ENCODE measurements around the gene GIMAP2. TPM values are rescaled to one million over a fixed set of nuclear protein-coding genes. Genes with fewer than 3 reads are reported as not detected.

The GIMAP2 gene
- total and polyA plus RNA-seq, 9 of the 15 experiments (the other 6 are each of a cell fraction or from before 2014, with no cell fraction given): 0.37 to 1.8 (median 1.2) TPM

- H3K4me3 ChIP-seq: no peak overlapping the region
- H3K9ac ChIP-seq (ENCODE audit: insufficient read depth in 1 of 2, low read depth in 2 of 2, low read length in 2 of 2): no peak overlapping the region
- no peak for TF ChIP-seq E2F5 (CRISPR knock-in tag; IDR thresholded peaks at IDR 0.05)
- no peak for TF ChIP-seq ARID1B (IDR thresholded peaks at IDR 0.05)
- no peak for TF ChIP-seq PPARD (CRISPR knock-in tag; IDR thresholded peaks at IDR 0.05)
- no peak for TF ChIP-seq KAT7 (CRISPR knock-in tag; IDR thresholded peaks at IDR 0.05; ENCODE audit: borderline replicate concordance)
- no peak for TF ChIP-seq ZNF551 (CRISPR knock-in tag; IDR thresholded peaks at IDR 0.05)
- TF ChIP-seq STAT6 (CRISPR knock-in tag; IDR thresholded peaks at IDR 0.05): no peak
- TF ChIP-seq ZBTB5 (IDR thresholded peaks at IDR 0.05): no peak
- TF ChIP-seq ATF3 (IDR thresholded peaks at IDR 0.05): no peak
- TF ChIP-seq ATF3 (CRISPR knock-in tag; conservative IDR thresholded peaks at IDR 0.05): no peak
- no peak for TF ChIP-seq ZNF518B (CRISPR knock-in tag; IDR thresholded peaks at IDR 0.05)
- no peak for TF ChIP-seq TCF7 (IDR thresholded peaks at IDR 0.05; ENCODE audit: borderline replicate concordance)
- no peak for TF ChIP-seq EP400 (IDR thresholded peaks at IDR 0.05)
- TF ChIP-seq NR2C1 (IDR thresholded peaks at IDR 0.05): no peak
- TF ChIP-seq NR2C1 (tag; IDR thresholded peaks at IDR 0.05): no peak
These were observed 31.4 kb downstream of the GIMAP2 start for GRCh38 chr7:150716939-150717338.

More at GRCh38 chr7:150716939-150717338, 31.4 kb downstream of the GIMAP2 start:
- Histone ChIP-seq H3K27me3 (ENCODE audit: control insufficient read depth in 2 of 2, insufficient read depth in 2 of 2, low read length in 2 of 2) (peaks cover 35 to 40% of the 10 kb centered on the region in 2 experiments), H2AFZ (ENCODE audit: low read depth, low read length) (no peak overlapping the region), H3K9me1 (ENCODE audit: control insufficient read depth, insufficient read depth, low read length) (no peaks in the 10 kb centered on the region), H3K27ac (ENCODE audit: extremely low read depth, low read depth, low read length) (no peak overlapping the region), H3K79me2 (ENCODE audit: control insufficient read depth, insufficient read depth, low read length) (no peaks in the 10 kb centered on the region), H3K36me3 (ENCODE audit: control insufficient read depth, insufficient read depth, low read length) (no peaks in the 10 kb centered on the region), H3K4me1 (replicated peaks in 1 of 2; ENCODE audit: control insufficient read depth in 2 of 2, insufficient read depth in 2 of 2, low read length in 2 of 2) (peaks cover 0 to 8% of the 10 kb centered on the region in 2 experiments; a peak in 1 of 5 replicates), H3K4me2 (ENCODE audit: insufficient read depth, low read length) (no peak overlapping the region), H3K9me3 (replicated peaks; ENCODE audit: control insufficient read depth, insufficient read depth, low read depth, low read length) (no peaks in the 10 kb centered on the region), H4K20me1 (replicated peaks; ENCODE audit: control insufficient read depth, insufficient read depth, low read length) (no peaks in the 10 kb centered on the region)
- ChIA-PET CTCF (ENCODE audit: low intra/inter-chr PET ratio) (no interaction called here), POLR2A (no interaction called here)
- DNase-seq (ENCODE audit: extremely low read depth in 1 of 4, low spot score in 3 of 4) (no peak), ATAC-seq (no peak), FAIRE-seq (no peak)
- intact Hi-C loops (cut with micrococcal nuclease): no loop called here
- no TSS peak for BruUV-seq (replicated peaks)
- WGBS (ENCODE audit: insufficient coverage, low coverage, missing lambda C conversion rate): 0% methylated on average over 4 of the region's 4 CpGs
- in situ Hi-C loops (cut with MboI): no loop called here

Data from K562 (cell line).